Measurements from ENCODE around the gene P4HB.

The P4HB gene

DNA sequence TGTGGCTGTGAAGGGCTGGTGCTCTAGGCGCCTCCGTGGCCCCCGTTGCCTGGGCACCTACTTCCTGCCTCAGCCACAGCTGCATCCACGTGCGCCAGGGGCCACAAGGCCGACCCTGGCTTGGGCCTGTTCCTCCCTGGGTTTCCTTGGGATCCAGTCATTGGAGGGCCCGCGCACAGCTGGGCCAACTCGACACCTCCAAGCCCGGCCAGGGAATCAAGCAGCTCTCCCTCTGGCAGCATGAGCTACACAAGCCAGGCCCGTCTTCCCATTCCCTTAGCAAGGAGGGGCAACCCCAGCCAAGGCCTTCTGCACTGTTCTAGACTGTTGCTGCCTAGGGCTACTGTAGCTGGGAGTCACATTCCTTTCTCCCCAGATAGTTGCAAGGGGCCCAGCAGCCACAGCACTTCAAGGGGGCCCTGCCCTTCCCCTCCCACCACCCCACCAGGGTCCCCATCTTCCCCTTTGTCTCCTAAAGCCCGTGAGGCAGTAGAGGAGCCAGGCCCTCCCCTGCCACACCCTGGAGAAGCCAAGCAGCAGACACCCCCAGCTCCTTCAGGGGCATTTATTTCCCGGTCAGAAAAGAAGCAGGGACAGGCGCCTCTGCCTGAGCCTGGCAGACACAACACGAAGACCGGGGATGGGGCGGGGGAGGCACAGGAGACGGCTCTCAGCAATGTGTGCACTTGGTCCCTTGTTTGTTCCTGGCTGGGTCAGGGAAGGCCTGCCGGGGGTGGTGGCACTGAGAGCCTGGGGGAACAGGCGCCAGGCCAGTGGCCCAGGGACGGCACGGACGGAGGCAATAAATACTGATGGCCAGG, 7.0 kb upstream of the P4HB start:
- no peak for DNase-seq

DNA sequence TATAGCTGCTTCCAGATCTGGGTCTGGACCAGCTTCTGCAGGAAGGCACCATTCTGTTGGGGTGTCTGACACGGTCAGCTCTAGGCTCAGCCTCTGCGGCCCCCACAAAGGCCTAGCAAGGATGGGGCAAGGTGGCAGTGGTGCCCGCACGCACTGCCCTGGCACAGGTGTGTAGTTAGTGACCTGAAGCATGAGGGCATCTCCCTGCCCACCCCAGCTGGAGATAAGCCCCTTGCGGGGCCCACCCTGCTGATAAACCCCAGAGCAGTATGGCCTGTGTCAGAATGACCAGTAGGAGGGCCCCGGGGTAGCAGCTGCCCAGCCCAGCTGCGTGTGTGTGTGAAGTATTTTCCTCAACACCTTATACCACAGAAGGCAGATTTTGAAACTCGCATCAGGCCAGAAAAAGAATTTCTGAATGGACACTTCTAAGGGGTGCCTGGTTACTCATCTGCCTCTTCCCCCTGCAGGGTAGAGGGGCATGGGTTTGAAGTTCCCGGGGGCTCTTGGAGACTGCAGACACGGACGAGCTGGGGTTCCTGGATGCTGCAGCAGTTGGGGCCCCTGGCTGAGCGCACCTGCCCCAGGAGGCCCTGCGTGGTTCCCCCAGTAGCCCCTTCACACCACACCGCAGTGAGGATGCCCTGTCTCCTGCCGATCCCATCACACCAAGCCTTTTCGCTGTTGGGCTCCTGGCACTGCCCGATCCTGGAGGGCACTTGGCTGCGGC, 6.3 kb upstream of the P4HB start:
- no peak for DNase-seq

DNA sequence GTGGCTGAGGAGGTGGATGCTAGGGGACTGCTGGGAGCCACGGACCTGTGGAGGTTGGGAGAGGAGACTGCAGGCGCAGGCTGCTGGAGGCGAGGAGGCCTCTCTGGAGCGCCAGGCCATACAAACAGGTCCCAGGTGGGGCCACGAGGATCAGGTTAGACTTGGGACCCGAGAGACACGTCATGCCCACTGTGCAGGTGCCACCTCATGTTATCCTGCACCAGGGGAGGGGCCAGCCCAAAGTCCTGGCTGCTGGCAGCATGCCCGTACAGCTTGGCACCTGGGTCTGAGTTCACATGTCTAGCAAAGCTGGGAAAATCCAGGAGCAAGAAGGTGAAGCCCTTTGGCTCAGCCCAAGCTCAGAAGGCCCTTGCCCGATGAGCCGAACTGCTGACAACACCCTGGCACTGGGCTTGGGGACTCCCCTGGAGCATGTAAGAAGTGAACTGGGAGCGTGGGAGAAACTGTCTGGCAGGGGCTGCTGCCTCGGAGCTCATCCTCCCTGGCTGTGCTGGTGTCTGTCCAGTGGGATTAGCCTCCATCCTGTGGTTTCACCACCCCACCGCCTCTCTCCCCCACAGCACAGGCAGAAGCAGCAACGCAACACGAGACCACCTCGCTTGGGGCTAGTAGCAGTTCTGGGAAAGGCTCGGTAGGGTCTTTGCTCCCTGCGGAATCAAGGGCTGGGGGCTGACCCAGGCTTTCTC, 5.6 kb upstream of the P4HB start:
- no peak for DNase-seq

DNA sequence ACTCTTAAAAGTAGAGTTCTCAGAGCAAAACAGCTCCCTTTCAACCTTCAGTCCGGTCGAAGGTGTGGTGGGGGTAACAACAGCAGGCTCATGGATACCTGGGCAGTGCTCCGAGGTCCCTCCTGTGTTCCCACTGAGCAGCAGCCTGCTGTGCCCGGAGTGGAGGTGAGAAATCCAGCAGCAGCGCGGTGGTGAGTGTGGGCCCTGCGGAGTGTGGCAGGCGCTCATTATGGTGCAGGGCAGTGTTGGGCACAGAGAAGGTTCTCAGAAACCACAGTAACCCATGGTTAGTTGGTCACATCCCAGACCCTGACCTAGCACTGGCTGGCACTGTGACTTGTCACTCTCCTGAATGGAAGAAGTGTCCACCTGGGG, 5.0 kb upstream of the P4HB start:
- DNase-seq: no peak

DNA sequence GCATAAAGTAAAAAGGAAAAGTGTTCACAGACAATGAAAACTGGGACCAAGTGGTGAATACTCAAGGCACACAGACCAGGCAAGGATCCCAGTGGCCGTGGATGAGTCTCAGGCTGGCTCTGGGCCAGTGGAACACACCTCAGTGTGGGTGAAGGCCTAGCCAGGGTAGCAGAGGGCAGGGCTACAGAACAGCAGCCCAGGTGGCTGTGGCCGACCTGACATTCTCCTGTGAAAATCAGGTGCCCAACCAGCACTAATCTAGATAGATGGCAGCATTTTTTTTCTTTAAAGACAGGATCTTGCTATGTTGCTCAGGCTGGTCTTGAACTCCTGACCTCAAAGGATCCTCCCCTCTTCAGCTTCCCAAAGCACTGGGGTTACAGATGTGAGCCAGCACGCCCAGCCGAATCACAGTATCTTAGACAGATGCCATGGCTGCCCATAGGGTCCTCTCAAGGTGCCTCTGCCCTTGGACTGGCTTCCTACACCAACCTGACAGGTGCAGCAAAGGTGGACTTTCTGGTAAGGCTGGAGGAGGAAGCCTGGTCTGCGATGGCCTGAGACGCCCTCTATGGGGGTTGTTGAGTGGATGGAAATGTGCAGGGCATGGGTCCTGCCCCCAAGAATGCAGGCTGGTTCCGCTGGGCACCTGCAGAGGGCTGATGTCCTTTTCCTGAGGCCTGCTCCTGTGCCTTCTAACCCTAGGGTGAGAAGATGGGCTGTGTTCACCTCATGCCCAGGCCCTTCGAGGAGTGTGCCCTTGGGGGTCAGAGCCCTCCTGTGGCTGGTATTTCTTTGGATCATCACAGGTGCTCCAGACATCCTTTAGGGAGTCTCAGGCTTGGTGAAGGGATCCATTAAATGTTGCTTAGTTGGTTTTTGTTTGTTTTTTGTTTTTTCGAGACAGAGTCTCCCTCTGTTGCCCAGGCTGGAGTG, 3.8 kb upstream of the P4HB start:
- DNase-seq: no peak

DNA sequence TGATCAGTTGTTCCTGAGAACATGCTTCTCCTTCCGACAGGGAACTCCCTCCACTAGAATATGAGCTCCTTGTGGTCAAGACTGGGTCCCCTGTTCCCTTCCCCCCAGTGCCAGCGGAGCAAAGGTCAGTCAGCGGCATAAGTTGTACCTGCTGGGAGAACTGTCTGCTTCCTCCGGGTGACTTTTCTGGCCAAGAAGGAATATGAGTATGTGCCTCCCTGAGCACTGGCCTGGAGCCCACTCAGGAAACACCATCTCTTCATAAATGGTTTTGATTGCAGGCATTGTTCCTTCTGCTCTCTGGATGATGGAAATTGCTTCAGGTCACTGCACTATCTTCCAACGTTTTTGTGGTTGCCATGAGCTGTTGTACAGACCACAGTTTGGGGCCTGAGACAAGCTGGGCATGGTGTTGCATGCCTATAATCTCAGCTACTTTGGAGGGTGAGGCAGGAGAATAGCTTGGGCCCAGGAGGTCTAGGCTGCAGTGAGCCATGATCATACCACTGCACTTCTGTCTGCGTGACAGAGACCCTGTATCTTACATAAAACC, 2.9 kb upstream of the P4HB start:
- DNase-seq: no peak

DNA sequence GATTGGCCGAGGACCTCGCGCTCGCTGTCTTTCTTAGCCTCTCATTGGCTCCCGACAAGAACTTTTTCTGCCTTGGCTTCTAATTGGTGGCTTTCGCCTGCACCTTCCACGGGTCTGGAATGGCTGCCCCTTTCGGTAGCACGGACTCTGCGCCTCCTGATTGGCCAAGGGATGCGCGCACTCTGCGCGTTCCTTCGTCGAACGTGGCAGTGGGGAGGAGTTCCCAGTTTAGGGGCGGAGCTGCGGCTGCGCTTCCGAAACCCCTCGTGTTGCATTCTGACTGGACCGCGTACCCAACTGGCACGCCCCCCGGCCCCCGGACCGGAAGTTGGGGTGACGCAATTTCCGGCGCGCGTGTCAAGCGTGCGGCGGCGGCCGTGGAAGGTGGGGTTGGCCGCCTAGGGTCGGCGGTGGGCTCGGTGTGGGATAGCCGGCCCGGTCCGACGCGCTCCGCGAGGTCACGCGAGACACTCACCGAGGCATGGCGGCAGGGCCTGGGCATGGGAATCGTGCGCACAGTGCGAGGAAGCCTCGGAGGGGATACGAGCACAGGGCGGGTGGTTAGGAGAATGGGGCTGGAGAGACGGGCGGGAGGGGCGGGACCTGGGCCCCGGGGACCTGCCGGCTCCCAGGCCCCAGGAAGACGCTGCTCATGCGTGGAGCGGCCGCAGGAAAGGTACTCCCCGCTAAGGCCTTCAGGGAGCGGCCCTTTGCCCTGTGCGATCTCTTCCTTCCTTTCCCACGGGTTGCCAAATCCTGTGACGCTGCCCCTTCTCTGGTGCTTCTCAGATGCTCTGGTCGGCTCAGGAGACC, 627 bp upstream of the P4HB start:
- peak; percentile 97 to 100 (median 98) for DNase-seq

DNA sequence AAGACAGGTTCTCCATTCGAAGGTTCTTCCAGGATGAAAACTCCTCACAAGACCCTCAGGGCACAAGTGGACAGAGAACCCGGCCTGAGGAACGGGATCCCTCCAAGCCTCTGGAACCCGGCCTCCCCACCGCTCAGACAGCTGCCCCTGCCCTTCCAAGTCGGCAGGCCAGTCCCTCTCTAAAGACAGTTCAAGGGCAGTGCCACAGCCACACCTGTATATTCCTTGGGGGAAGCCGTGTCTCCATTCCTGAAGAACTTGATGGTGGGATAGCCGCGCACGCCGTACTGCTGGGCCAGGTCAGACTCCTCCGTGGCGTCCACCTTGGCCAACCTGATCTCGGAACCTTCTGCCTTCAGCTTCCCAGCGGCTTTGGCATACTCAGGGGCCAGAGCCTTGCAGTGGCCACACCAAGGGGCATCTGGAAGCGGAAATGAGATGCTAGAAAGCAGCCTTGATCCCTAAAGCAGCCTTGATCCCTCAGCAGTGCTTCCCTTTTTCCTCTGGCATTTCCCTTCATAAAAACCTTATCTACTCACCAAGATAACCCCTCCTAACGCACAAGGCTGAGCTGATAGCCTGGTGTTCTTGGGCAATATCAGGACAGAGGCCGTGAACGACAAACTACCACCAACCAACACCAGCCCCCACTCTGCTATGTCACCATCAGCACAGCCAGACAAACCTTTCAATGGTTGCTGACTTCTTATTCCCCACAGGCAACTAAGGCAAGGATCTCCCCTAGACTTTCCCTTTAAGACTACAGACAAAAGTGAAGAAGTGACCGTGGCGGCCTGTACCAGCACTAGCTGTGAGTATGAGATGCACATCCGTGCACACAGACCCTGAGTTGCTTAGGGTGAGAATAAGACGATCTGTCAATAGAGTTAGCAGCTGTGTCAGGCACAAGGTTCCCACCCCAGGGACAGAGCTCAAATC, 1.1 kb downstream of the P4HB start:
- no peak for DNase-seq

DNA sequence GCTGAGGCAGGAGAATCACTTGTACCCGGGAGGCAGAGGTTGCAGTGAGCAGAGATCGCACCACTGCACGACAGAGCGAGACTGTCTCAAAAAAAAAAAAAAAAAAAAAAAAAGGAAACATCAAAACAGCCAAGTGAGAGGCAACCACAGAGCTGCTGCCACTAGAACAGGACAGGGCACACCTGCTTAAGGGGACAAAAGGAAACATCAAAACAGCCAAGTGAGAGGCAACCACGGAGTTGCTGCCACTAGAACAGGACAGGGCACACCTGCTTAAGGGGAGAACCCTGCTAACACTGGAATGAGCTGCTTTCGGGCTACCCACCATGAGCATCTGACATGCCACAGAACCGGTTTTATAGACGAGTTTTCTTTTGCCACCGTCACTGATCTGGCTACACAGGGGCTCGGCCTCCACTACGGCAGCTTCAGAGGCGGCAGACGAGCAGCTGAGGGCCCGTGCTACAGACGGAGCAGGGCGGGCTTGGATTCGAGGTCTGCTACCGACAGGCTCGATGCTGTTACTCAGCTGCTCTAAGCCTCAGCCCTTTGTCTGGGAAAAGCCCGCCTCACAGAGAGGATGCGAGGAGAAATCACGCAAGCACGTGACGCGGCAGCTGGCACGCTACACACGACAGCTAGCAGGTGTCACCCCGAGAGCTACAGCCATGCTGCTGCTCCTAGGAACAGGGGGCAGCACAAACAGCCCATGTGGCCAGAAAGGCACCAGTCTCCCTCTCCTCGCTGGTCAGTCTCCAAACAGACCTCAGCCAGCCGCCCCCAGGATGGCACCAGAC, 2.0 kb downstream of the P4HB start:
- DNase-seq: no peak

DNA sequence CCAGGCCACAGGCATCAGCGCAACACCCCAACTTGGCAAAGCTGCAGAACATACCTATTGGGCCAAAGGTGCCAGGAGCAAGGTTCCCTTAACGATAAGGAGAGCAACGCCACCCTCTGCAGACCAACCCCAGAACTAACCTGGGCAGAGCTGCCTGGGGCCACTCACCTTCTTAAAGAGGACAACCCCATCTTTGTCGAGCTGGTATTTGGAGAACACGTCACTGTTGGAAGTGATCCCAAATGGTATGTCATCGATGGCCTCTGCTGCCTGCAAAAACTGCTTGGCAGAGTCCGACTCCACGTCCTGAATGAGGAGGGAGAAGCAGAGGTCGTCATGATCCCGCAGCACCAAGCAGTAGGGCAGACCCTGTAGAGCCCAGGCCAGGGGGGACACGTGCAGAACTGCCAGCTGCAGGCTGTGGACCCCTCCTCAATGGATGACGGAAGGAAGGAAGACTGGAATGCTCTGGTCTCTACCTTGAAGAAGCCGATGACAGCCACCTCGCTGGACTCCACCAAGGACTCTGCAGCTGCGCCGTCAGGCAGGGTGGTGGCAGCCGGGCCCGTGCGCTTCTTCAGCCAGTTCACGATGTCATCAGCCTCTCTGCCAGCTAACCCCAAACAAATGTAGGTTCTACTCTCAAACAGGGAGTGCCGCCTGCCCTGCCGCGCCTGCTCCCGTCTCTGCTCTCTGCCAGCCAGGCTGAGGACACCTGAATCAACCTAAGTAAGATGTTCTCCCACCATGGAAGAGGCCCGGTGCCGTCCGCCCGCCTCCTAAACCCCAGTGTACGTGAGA, 5.2 kb downstream of the P4HB start:
- DNase-seq: no peak

DNA sequence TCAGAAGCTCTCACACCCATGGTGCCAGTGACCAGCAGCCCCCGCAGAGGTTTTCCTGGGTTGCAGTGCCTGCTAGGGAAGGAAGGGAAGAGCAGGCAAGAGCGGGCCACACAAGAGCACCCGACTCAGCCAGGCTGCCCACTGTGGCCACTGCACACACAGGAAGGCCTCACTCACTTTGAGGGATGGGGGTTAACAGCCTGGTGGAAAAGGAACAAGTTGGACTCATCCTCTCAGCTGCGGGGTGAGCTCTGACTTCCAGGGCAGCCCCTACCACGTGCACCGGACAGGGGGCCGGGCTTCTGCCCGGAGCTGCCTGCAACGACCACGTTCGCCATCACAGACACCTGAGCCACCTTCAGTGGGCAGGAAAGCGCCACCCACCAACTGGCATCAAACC, 8.1 kb downstream of the P4HB start:
- no peak for DNase-seq

DNA sequence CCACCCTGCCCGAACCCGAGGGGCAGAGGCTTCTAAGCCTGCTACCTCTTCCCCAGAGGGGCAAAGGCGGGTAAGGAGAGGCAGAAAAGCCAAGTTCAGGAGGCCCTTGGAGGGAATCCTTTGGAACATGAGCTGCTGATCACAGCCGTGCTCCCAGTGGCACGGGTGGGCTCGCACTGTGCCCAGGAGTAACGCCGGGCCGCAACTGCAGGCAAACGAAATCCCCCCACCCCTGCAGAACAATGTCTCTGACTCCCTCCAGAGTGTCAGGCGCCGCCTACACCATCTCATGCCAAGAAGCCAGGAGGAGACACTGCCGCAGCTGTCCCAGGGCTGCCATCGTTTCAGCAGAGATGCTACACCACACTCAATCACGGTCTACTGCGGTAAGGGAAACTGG, 8.9 kb downstream of the P4HB start:
- DNase-seq: no peak

DNA sequence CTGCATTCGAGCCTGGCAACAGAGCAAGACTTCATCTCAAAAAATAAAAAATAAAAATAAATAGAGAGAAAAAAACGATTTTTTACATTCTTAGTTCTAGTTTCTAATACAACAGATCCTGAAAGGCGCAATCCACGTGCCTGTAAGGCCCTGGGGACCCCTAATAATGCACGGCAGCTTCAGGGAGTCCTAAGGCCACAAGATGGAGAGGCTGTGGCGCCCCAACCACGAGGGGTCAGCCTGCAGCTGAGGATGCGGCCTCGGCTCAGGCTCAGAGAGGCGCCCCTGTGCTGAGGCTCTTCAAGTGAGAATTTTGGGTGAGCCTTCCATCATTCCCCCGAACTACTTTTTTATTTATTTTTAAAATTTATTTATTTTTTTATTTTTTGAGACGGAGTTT, 10.9 kb downstream of the P4HB start:
- no peak for DNase-seq

DNA sequence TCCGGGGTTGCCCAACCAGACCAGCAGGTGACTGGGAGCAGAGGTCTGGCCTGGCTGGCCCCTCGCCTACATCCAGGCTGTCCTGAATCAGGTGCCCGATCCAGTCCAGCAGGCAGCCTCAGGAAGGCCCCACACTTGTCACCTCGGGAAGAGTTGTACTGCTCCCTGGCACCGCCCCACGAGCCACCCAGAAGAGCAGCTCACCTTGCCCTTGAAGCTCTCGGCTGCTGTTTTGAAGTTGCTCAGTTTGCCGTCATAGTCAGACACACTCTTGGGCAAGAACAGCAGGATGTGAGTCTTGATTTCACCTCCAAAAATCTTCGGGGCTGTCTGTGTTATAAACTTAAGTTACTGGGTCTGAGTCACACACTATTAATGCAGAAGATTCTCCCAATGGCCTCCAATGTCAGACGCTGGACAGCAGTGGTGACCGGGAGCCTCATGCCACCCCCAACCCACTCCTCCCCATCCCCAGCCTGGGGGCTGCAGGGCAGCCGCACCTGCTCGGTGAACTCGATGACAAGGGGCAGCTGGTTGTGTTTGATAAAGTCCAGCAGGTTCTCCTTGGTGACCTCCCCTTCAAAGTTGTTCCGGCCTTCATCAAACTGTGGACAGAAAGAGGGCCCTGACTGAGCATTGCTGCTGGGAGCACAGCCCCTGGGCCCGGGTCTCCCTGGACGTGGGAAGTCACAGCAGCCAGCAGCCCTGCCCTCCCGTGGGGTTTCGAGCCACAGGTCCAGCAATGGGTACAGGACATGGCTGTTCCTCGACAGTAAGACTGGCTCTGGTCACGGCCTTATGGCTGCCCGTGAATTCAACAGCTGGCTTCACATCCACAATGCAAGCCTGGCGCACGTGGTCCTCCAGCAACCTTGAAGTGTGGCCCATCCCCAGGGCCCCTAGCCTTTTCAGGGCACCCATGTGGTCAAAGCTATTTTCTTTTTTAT, 13.3 kb downstream of the P4HB start:
- no peak for DNase-seq

DNA sequence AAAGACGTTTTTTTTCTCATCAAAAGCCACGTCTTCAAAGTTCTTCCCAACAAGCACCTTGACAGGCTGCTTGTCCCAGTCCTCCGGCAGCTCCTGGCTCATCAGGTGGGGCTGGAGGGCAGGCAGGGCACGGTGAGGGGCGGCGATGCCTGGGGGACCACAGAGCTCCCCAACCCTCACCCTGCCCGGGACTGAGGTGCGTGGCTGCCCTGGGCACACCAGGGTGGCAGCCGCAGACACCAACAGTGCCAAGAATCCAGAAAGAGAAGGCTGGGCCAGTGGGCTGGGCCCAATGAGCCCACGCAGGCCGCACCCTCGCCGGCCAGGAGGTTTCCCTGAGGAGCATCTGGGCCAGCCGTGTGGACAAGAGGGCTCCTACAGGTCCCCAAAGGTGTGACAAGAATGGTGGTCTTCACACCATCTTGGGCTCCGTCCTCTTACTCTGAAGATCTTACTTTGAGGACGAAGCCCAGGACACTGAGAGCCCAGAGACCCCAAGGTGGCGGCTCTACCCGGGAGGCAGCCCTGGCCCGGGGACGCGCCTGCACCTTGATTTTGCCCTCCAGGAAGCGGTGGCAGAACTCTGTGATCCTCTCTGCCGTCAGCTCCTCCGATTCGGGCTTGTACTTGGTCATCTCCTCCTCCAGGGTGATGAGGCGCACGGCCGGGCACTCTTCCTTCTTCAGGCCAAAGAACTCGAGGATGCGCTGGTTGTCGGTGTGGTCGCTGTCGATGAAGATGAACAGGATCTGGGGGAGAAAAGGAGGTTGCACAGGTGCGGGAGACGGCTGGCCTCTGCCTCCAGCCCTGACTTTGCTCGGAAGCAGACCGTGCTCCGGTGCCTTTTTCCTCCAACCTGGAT, 14.2 kb downstream of the P4HB start:
- DNase-seq: no peak

DNA sequence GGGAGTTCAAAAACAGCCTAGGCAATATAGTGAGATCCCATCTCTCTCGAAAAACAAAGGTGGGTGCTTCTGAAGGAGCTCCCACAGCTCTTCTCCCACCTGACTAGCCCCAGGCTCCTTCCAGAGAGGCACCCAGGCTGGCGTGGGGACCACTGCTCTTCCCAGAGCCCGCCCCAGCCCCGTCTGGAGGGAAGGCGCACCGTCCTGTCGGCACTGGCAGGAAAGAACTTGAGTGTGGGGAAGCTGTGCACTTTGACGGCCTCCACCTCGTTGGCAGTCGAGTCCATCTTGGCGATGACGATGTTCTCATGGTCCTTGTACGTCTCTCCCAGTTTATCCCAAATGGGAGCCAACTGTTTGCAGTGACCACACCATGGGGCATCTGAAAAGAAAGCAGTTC, 15.0 kb downstream of the P4HB start:
- no peak for DNase-seq
